Muscle of leg (tissue), 11 donors: ENCODE data around the gene GUCA2A. TPM values are rescaled to one million over a fixed set of nuclear protein-coding genes. Genes with fewer than 3 reads are reported as not detected.

Source experiments
- DNase-seq: peaks from one replicate; pipeline ENCODE4 v3.0.0; 2013
- H3K27ac ChIP-seq: one replicate; pipeline ENCODE4 v1.5.1; 2013; ENCODE audit warnings: mild to moderate bottlenecking, low read length, control low read depth
- H3K27me3 ChIP-seq: one replicate; pipeline ENCODE4 v1.6.1; 2013; ENCODE audit warnings: low read length; ENCODE audit not compliant: control insufficient read depth, insufficient read depth
- H3K36me3 ChIP-seq: one replicate; pipeline ENCODE4 v1.6.1; 2013; ENCODE audit warnings: low read length; ENCODE audit not compliant: control insufficient read depth, insufficient read depth
- H3K4me1 ChIP-seq: one replicate; pipeline ENCODE4 v1.6.1; 2013; ENCODE audit warnings: low read length; ENCODE audit not compliant: control insufficient read depth, insufficient read depth
- H3K4me3 ChIP-seq: one replicate; pipeline ENCODE4 v1.5.1; 2013; ENCODE audit warnings: low read length, control low read depth
- H3K9me3 ChIP-seq: replicated peaks from 2 replicates; pipeline ENCODE4 v1.6.1; 2013; ENCODE audit warnings: low read depth, low read length; ENCODE audit not compliant: control insufficient read depth
- WGBS: methylation state at CpG from one replicate; pipeline ENCODE4 v1.1.5; 2013; ENCODE audit warnings: missing lambda C conversion rate; ENCODE audit not compliant: insufficient coverage; 5-methylcytosine and 5-hydroxymethylcytosine counted together
- polyA plus RNA-seq, 8 donors: library from polyadenylated mRNA; unstranded; fragments of 120-200 nt; gene quantifications; one replicate each; pipeline versions ENCODE4 v1.2.1 to v1.2.3, GENCODE V29; 2013; ENCODE audit warnings: inconsistent platforms in 1 of 8, low replicate concordance in 1 of 8; ENCODE audit not compliant: insufficient read length in 8 of 8, insufficient read depth in 1 of 8
- total RNA-seq: library from RNA; stranded (reverse); fragments of 120-200 nt; gene quantifications from one replicate; pipeline ENCODE4 v1.2.4, GENCODE V29; 2013

Gene GUCA2A
- total and polyA plus RNA-seq, 9 donors: 1.0 to 1.5 TPM; not detected in 7

DNA sequence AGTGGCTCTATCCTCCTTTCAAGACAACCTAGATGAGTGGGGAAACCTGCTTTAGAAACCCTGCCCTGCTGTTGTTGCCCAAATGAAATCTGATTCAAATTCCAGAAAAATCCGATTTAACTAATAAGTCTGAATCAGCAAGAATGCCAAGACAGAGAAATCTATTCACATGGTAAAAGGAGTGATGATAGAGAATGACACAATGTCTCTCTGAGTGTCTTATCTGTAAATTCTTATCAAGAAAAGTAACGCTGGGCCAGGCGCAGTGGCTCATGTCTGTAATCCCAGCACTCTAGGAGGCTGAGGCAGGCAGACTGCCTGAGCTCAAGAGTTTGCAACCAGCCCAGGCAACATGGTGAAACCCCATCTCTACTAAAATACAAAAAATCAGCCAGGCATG lies 13.7 kb upstream of the GUCA2A start:
- Histone ChIP-seq H3K27me3 (no peaks in the 10 kb centered on the region), H3K4me1 (peaks cover 2% of the 10 kb centered on the region), H3K36me3 (peaks cover 17% of the 10 kb centered on the region), H3K4me3 (no peak overlapping the region), H3K27ac (no peak overlapping the region), H3K9me3 (no peaks in the 10 kb centered on the region)
- 80% methylated on average over 1 of the region's 3 CpGs for WGBS
- DNase-seq: no peak

- Histone ChIP-seq H3K36me3 (peaks cover 15% of the 10 kb centered on the region), H3K27ac (no peak overlapping the region), H3K4me3 (no peak overlapping the region), H3K27me3 (no peaks in the 10 kb centered on the region), H3K9me3 (no peaks in the 10 kb centered on the region), H3K4me1 (peaks cover 8% of the 10 kb centered on the region)
- 26% methylated on average over 2 of the region's 6 CpGs for WGBS
- DNase-seq: peak; percentile 56
These were observed 13.0 kb upstream of the GUCA2A start for GRCh38 chr1:42177541-42177981.

DNA sequence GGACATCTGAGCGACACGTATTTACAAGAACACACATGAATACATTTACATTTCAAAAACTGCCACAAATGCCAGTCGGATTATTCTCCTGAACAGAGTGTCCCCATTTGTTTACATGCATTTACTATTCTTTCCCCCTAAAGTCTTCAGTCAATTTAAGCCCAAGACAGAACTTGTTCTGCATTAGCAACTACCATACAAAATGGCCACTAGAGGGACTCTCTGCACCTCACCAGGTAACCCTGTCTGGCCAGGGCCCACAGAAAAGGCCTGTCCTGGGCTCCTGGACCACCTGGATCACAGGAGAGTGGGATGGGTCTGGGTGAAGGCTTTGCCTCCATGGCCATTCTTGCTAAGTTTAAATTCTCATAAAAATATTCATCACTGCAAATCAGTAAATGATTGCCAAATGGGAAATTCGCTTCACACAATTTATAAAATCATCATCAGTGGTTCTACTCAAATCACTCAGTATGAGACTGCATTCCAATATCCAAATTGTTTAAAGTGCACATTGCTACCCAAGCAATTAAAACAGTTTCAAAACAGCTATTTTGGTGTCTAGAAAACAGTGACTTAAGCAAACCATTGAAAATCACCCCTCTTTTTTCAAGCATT lies 12.5 kb upstream of the GUCA2A start:
- Histone ChIP-seq H3K9me3 (no peaks in the 10 kb centered on the region), H3K27ac (no peak overlapping the region), H3K36me3 (peaks cover 15% of the 10 kb centered on the region), H3K27me3 (no peaks in the 10 kb centered on the region), H3K4me1 (peaks cover 11% of the 10 kb centered on the region), H3K4me3 (no peak overlapping the region)
- peak; percentile 47 for DNase-seq
- 69% methylated on average over 4 of the region's 4 CpGs for WGBS

DNA sequence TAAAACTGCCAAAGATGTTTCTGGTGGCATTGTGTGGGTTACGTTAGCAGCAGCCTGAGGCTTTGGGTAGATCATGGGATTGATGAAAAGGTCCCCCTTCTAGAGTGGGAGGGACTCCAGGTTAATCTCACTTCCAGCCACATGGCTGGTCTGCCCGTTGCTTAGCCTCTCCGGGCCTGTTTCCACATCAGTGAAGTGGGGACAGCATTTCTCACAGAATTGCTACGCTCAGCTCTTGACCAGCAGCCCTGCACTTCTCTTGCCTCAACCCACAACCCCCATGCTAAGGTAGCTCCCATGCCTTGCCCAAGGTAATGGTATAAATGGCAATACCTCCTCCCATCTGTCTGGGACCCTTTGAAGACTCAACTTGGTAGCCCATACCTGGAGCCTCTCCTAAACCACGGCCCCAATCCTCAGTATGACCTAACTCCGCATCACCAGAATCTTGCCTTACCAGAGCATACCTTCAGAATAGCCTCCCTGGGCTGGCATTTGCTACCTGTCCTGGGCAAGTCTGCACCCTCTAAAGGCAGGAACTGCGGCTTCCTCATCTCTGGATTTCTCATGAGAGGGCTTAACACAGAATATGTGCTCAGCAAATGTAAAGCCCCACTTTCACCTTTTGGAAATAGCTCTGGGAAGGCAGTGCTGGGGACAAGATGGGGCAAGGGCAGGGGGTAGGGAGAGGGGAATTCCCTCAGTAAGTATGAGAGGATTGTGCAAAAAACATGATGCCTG lies 10.9 kb upstream of the GUCA2A start:
- Histone ChIP-seq H3K36me3 (peaks cover 9% of the 10 kb centered on the region), H3K4me3 (no peak overlapping the region), H3K27me3 (no peaks in the 10 kb centered on the region), H3K27ac (no peak overlapping the region), H3K9me3 (no peaks in the 10 kb centered on the region), H3K4me1 (peaks cover 20% of the 10 kb centered on the region)
- 74% methylated on average over 6 of the region's 7 CpGs for WGBS
- no peak for DNase-seq

- Histone ChIP-seq H3K27ac (no peak overlapping the region), H3K36me3 (peaks cover 2% of the 10 kb centered on the region), H3K4me3 (no peak overlapping the region), H3K27me3 (no peaks in the 10 kb centered on the region), H3K9me3 (no peaks in the 10 kb centered on the region), H3K4me1 (peaks cover 26% of the 10 kb centered on the region)
- 38% methylated on average over 3 of the region's 8 CpGs for WGBS
- DNase-seq: peak; percentile 60
These were observed 9.6 kb upstream of the GUCA2A start for GRCh38 chr1:42173961-42174735.

DNA sequence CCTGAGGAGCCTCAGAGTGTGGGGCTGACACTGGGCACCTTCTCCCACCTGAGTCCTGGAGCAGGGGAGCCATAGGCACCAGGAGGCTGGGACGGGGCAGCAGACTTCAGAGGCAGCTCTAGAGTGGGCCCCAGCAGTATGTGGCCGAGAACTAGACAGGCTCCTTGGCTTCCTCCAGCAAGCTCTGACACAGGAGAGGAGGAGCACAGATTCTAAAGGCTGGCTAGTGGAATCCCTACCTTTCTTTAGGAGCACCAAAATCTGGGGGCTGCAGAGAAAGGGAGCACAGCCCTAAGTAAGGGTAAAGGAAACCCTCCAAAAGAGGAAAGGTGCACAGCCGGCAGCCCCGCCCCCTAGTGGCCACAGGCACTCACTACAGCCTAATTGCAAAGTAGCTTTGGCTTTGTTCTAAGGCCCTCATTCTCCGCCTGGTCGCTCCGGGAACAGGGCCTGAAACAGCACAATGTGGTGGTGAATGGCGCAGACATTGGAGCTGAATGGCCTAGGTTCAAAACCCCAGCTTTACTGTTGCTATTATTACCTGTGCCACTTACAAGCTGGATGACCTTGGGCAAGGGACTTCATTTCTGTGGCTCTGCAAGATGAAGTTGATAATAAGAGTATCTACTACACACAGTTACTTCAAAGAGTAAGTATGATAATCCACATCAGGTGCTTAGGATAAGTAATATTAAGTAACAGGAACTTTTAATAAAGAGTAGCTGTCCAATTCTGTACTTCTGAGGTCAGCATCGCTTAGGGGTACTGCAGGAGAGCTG lies 8.8 kb upstream of the GUCA2A start:
- Histone ChIP-seq H3K9me3 (no peaks in the 10 kb centered on the region), H3K36me3 (peaks cover 2% of the 10 kb centered on the region), H3K4me3 (no peak overlapping the region), H3K27ac (no peak overlapping the region), H3K27me3 (no peaks in the 10 kb centered on the region), H3K4me1 (peaks cover 33% of the 10 kb centered on the region)
- WGBS: 23% methylated on average over 3 of the region's 9 CpGs
- DNase-seq: peak; percentile 56

DNA sequence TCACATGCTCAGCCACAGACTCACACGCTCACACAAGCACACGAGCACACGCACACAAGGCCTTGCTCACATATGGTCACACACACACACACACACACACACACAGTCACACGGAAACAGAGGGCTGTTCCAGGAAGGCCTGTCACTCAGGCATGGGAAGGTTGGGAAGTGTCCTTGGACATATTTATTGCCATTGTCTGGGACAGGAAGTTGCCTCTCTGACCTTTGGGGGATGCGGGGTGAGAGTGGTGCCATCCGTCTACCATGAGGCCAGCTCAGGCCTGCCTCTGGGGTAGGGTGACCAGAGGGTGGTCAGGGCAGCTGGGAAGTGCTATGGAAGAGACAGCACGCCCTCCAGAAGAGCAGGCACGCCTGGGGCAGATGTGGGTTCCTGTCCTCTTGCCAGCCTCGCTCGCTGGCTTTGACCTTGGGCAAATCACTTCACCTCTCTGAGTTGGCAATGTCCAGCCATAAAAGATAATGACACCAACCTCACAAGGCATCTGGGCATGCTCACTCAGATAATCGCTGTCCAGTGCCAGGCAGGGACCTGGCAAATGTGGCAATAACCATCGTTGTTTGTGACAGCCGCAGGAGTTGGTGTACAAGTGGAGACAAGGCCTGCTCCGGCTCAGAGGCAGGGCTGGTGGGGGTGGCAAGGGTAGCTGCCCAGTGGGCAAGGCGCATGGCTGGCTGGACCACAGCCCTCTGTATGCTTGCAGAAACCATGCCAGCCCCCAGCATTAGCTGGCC lies 8.0 kb upstream of the GUCA2A start:
- Histone ChIP-seq H3K4me3 (no peak overlapping the region), H3K27me3 (no peaks in the 10 kb centered on the region), H3K9me3 (no peaks in the 10 kb centered on the region), H3K4me1 (peaks cover 36% of the 10 kb centered on the region), H3K36me3 (peaks cover 2% of the 10 kb centered on the region), H3K27ac (no peak overlapping the region)
- DNase-seq: peak; percentile 44
- WGBS: 79% methylated on average over 9 of the region's 15 CpGs

DNA sequence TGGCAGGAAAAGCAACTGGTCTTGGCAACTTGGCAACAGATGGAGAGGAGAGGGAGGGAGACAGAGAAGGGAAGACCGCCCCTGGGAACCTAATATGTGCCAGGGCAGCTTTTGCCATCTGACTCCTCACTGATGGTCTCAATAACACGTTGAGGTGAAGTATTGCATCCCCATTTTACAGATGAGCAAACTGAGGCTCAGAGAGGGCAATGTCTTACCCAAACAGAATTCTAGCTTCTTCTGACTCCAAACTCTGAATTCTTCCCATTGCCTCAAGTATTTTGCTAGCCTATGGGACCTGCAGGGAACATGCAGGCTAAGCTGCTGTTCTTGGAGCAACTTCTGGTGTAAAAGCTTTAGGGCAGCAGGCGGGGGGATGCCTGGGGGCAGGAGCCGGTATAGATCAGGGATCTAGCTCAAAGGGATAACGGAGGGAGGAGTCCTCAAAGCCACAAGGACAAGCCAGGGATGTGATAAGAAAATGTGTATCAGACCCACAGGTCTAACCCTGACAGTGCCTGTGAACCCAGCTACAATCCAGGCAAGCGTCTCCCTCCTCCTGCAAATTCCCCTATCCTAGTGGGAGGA lies 7.2 kb upstream of the GUCA2A start:
- Histone ChIP-seq H3K27ac (no peak overlapping the region), H3K4me3 (no peak overlapping the region), H3K36me3 (peaks cover 2% of the 10 kb centered on the region), H3K9me3 (no peaks in the 10 kb centered on the region), H3K27me3 (no peaks in the 10 kb centered on the region), H3K4me1 (peaks cover 36% of the 10 kb centered on the region)
- no peak for DNase-seq
- WGBS: 77% methylated on average over 3 of the region's 6 CpGs
